Osteoblast (primary cell): ENCODE data around the gene TMEM98. TPM values are rescaled to one million over a fixed set of nuclear protein-coding genes. Genes with fewer than 3 reads are reported as not detected.

Experiments
- DNase-seq: peaks from one replicate; pipeline ENCODE4 v3.0.0; 2011; ENCODE audit warnings: low spot score, mixed read lengths; ENCODE audit not compliant: insufficient read length; ENCODE audit errors: missing footprints
- H2AFZ ChIP-seq: 2 replicates; pipeline ENCODE4 v1.6.0; 2011; ENCODE audit warnings: mild to moderate bottlenecking, low read length
- H3K27ac ChIP-seq: 2 replicates; pipeline ENCODE4 v1.5.1; 2011; ENCODE audit warnings: mild to moderate bottlenecking, low read depth, low read length, moderate library complexity
- H3K27me3 ChIP-seq: 2 replicates; pipeline ENCODE4 v1.6.0; 2012; ENCODE audit warnings: mild to moderate bottlenecking, control low read depth, inconsistent platforms, low read length, moderate library complexity; ENCODE audit not compliant: insufficient read depth
- H3K36me3 ChIP-seq: 2 replicates; pipeline ENCODE4 v1.5.1; 2011; ENCODE audit warnings: mild to moderate bottlenecking, low read length, control low read depth, moderate library complexity; ENCODE audit not compliant: insufficient read depth
- H3K4me1 ChIP-seq: 2 replicates; pipeline ENCODE4 v1.5.1; 2011; ENCODE audit warnings: mild to moderate bottlenecking, low read length, control low read depth, moderate library complexity; ENCODE audit not compliant: insufficient read depth
- H3K4me2 ChIP-seq: 2 replicates; pipeline ENCODE4 v1.6.0; 2011; ENCODE audit warnings: mild to moderate bottlenecking, low read length; ENCODE audit not compliant: insufficient read depth
- H3K4me3 ChIP-seq: fragments of 200-600 bp; sonication (generic); 3 replicates; pipeline ENCODE4 v1.5.1; 2012; ENCODE audit warnings: mild to moderate bottlenecking, low read length, inconsistent platforms; ENCODE audit not compliant: insufficient read depth
- H3K79me2 ChIP-seq: 2 replicates; pipeline ENCODE4 v1.6.0; 2012; ENCODE audit warnings: mild to moderate bottlenecking, low read length, control low read depth, inconsistent platforms; ENCODE audit not compliant: insufficient read depth
- H3K9me3 ChIP-seq: 2 replicates; pipeline ENCODE4 v1.5.1; 2011; ENCODE audit warnings: low read depth, low read length, control low read depth
- H4K20me1 ChIP-seq: 2 replicates; pipeline ENCODE4 v1.6.0; 2012; ENCODE audit warnings: mild to moderate bottlenecking, low read length, control low read depth; ENCODE audit not compliant: insufficient read depth
- total RNA-seq: library from RNA; depleted of rRNA; stranded (reverse); fragments of >200 nt; gene quantifications from 2 replicates; pipeline ENCODE4 v1.2.3, GENCODE V29; 2012
- TF ChIP-seq, protein P1 (sequence below): IDR thresholded peaks from 2 replicates; pipeline ENCODE4 v1.5.1; 2011; ENCODE audit warnings: mild to moderate bottlenecking, low read depth, low read length, moderate library complexity; ENCODE audit errors: extremely low read depth

Gene TMEM98
- total RNA-seq, 1 donor: 121 TPM

DNA sequence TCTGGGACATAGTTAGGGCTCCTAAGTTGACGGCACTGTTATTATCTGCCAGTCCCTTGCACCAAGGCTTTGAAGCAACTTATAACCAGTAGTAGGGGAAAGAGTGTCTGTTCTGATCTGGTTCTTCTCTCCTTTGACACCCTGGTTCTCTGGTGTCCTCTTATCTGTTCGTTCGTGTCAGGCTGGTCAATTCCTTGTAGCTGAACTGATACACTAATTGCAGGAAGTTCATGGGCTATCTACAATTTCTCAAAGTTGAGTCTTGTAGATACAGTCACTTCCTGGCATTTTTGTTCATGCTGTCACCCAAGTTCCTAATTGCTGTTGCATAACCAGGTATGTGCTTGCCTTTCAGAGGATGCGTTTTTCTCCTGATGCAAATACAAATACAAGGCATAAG lies 33.7 kb upstream of the TMEM98 start:
- Histone ChIP-seq H4K20me1 (no peaks in the 10 kb centered on the region), H3K4me3 (no peak overlapping the region), H3K27ac (no peak overlapping the region), H3K79me2 (no peaks in the 10 kb centered on the region), H3K27me3 (no peaks in the 10 kb centered on the region), H3K36me3 (no peaks in the 10 kb centered on the region), H3K4me2 (no peak overlapping the region), H3K4me1 (no peaks in the 10 kb centered on the region), H2AFZ (no peak overlapping the region), H3K9me3 (no peaks in the 10 kb centered on the region)
- TF ChIP-seq, protein P1, sequence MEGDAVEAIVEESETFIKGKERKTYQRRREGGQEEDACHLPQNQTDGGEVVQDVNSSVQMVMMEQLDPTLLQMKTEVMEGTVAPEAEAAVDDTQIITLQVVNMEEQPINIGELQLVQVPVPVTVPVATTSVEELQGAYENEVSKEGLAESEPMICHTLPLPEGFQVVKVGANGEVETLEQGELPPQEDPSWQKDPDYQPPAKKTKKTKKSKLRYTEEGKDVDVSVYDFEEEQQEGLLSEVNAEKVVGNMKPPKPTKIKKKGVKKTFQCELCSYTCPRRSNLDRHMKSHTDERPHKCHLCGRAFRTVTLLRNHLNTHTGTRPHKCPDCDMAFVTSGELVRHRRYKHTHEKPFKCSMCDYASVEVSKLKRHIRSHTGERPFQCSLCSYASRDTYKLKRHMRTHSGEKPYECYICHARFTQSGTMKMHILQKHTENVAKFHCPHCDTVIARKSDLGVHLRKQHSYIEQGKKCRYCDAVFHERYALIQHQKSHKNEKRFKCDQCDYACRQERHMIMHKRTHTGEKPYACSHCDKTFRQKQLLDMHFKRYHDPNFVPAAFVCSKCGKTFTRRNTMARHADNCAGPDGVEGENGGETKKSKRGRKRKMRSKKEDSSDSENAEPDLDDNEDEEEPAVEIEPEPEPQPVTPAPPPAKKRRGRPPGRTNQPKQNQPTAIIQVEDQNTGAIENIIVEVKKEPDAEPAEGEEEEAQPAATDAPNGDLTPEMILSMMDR: no peak
- DNase-seq: no peak

DNA sequence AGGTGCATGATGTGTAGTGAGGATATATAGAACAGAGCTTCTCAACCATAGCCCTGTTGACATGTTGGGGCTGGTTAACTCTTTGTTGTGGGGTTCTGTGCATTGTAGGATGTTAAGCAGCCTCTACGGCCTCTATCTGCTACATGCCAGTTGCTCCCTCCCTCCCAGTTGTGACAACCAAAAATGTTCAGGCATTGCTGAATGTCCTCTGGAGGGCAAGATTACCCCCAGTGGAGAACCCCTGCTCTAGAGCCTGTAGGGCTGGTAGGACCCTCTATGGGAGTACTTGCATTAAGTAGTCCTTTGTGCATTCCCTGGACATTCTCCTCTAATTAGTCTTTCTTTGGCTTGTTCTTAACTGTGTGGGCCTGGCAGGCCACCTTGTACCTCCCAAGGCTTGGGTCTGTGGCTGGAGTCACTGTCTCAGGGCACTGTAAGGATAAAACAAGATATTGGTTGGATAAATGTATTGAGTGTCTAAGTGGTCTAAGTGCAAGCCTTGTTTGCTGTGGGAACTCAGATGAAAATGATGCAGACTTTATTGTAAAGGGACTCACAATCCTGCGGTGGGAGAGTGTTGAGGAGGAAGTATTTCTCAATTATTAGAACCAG lies 31.2 kb upstream of the TMEM98 start:
- no peak for DNase-seq
- Histone ChIP-seq H3K27ac (no peak overlapping the region), H3K4me3 (no peak overlapping the region), H3K79me2 (no peaks in the 10 kb centered on the region), H4K20me1 (no peaks in the 10 kb centered on the region), H3K9me3 (no peaks in the 10 kb centered on the region), H3K4me1 (no peaks in the 10 kb centered on the region), H2AFZ (no peak overlapping the region), H3K4me2 (no peak overlapping the region), H3K27me3 (no peaks in the 10 kb centered on the region), H3K36me3 (no peaks in the 10 kb centered on the region)
- TF ChIP-seq, protein P1: no peak

DNA sequence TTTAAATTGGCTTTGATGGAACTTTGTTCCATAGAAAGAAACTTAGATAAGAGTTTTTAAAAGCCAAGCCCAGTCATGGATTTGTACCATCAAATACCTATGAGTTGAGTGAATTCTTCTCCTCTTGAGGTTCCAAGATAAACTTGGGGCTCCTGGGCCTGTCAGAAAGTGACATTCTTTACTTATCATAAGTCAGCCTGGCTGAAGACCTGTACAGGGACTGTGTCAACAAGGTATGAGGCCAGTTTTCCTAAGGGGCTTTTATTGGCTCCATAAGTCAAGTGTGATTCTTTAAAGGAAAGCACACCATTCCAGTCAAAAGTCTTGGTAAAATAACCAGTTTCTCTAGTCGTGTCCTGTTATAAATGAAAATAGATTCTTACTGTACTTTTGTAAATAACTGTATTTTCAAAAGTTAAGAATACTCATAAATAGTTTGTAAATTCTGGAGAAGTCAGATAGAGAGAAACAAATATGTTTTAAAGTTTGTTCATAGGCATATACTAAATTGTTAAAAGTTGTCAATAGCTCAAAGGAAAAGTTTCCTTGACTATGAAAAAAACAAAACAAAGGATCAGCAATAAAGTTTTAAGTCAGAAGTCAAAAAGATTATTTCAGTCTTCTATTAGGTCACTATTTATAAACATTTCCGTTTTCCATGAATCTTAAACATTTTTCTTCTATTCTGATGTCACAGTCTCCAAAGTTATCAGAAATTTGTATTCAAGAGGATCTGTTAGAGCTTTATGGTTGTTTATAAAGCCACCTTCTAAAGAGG lies 28.5 kb upstream of the TMEM98 start:
- no peak overlapping the region for H3K4me3 ChIP-seq
- no peaks in the 10 kb centered on the region for H3K79me2 ChIP-seq
- no peaks in the 10 kb centered on the region for H4K20me1 ChIP-seq
- H3K4me1 ChIP-seq: no peaks in the 10 kb centered on the region
- TF ChIP-seq, protein P1: no peak
- no peak overlapping the region for H2AFZ ChIP-seq
- H3K27ac ChIP-seq: no peak overlapping the region
- no peak for DNase-seq
- H3K4me2 ChIP-seq: no peak overlapping the region
- no peaks in the 10 kb centered on the region for H3K36me3 ChIP-seq
- no peaks in the 10 kb centered on the region for H3K9me3 ChIP-seq
- no peaks in the 10 kb centered on the region for H3K27me3 ChIP-seq

DNA sequence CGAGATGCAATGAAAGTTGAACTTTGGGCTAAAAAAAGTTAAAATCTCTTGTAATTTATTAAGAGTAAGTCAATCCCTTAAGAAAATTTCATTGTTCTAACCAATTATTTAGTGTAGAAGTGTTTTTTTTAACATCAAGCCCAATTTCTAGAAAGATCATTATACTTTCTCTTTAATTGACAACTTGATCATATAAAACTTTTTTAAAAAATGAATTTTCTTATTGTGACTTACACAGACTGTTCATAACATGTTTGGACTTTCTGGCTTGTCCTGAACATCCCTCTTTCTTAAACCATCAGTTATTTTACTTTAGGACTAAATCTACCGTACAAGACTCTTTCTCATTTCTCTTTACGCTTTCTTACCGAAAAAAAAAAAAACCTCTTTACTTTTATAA lies 26.2 kb upstream of the TMEM98 start:
- no peaks in the 10 kb centered on the region for H3K9me3 ChIP-seq
- TF ChIP-seq, protein P1: no peak
- H3K27ac ChIP-seq: no peak overlapping the region
- H4K20me1 ChIP-seq: no peaks in the 10 kb centered on the region
- H3K4me1 ChIP-seq: no peaks in the 10 kb centered on the region
- no peak overlapping the region for H2AFZ ChIP-seq
- no peaks in the 10 kb centered on the region for H3K79me2 ChIP-seq
- no peak for DNase-seq
- no peaks in the 10 kb centered on the region for H3K36me3 ChIP-seq
- no peak overlapping the region for H3K4me3 ChIP-seq
- H3K4me2 ChIP-seq: no peak overlapping the region
- peaks cover 3% of the 10 kb centered on the region for H3K27me3 ChIP-seq
